T-helper 2 cell treated with Interferon-gamma antibody and Interleukin-4, amounts not matched to agents 5 μg/mL and 100 μg/mL, for 36 hours (primary cell): ENCODE data around the gene RPTOR.
A peak's percentile ranks its signal among the peaks of the same experiment; 100 is the strongest.

Experiments used
- DNase-seq: peaks from one replicate; pipeline ENCODE4 v3.0.0; 2021; ENCODE audit warnings: low spot score
- H3K27ac Mint-ChIP-seq: one replicate; pipeline ENCODE4 v1.8.0; 2021; ENCODE audit warnings: mild to moderate bottlenecking, mixed read lengths
- H3K27me3 Mint-ChIP-seq: one replicate; pipeline ENCODE4 v1.8.0; 2021; ENCODE audit warnings: low read depth, mixed read lengths
- H3K36me3 Mint-ChIP-seq: one replicate; pipeline ENCODE4 v1.8.0; 2021; ENCODE audit warnings: low read depth, mixed read lengths
- H3K4me1 Mint-ChIP-seq: one replicate; pipeline ENCODE4 v1.8.0; 2021; ENCODE audit warnings: low read depth, mixed read lengths
- H3K4me3 Mint-ChIP-seq: one replicate; pipeline ENCODE4 v1.8.0; 2022; ENCODE audit warnings: mild to moderate bottlenecking, moderate library complexity, mixed read lengths
- H3K9me3 Mint-ChIP-seq: one replicate; pipeline ENCODE4 v1.8.0; 2021; ENCODE audit warnings: mixed read lengths

The RPTOR gene

GRCh38 chr17:80951121-80952090, 406.8 kb downstream of the RPTOR start:
- no peaks in the 10 kb centered on the region for H3K27me3 Mint-ChIP-seq
- H3K9me3 Mint-ChIP-seq = no peaks in the 10 kb centered on the region
- no peak for DNase-seq
- H3K4me1 Mint-ChIP-seq = no peaks in the 10 kb centered on the region
- H3K27ac Mint-ChIP-seq = peak overlapping the region; percentile 45
- peaks cover 31% of the 10 kb centered on the region for H3K36me3 Mint-ChIP-seq
- H3K4me3 Mint-ChIP-seq = no peak overlapping the region

- Mint-ChIP-seq H3K27me3 (no peaks in the 10 kb centered on the region), H3K36me3 (peaks cover 22% of the 10 kb centered on the region), H3K27ac (peak overlapping the region; percentile 4), H3K4me3 (no peak overlapping the region), H3K9me3 (no peaks in the 10 kb centered on the region), H3K4me1 (no peaks in the 10 kb centered on the region)
- DNase-seq = no peak
Measured at GRCh38 chr17:80952291-80952690, 407.7 kb downstream of the RPTOR start.

GRCh38 chr17:80953471-80954315, 409.1 kb downstream of the RPTOR start:
- no peak overlapping the region for H3K4me3 Mint-ChIP-seq
- no peaks in the 10 kb centered on the region for H3K4me1 Mint-ChIP-seq
- H3K27ac Mint-ChIP-seq = peak overlapping the region; percentile 26
- peaks cover 16% of the 10 kb centered on the region for H3K36me3 Mint-ChIP-seq
- no peaks in the 10 kb centered on the region for H3K27me3 Mint-ChIP-seq
- no peaks in the 10 kb centered on the region for H3K9me3 Mint-ChIP-seq
- no peak for DNase-seq

- H3K36me3 Mint-ChIP-seq = peaks cover 16% of the 10 kb centered on the region
- no peaks in the 10 kb centered on the region for H3K9me3 Mint-ChIP-seq
- DNase-seq = no peak
- H3K27me3 Mint-ChIP-seq = no peaks in the 10 kb centered on the region
- no peak overlapping the region for H3K27ac Mint-ChIP-seq
- H3K4me3 Mint-ChIP-seq = no peak overlapping the region
- no peaks in the 10 kb centered on the region for H3K4me1 Mint-ChIP-seq
Measured at GRCh38 chr17:80955078-80955477, 410.4 kb downstream of the RPTOR start.

- H3K4me3 Mint-ChIP-seq = no peak overlapping the region
- H3K9me3 Mint-ChIP-seq = no peaks in the 10 kb centered on the region
- H3K27ac Mint-ChIP-seq = no peak overlapping the region
- H3K4me1 Mint-ChIP-seq = no peaks in the 10 kb centered on the region
- no peaks in the 10 kb centered on the region for H3K27me3 Mint-ChIP-seq
- no peak for DNase-seq
- peaks cover 14% of the 10 kb centered on the region for H3K36me3 Mint-ChIP-seq
Measured at GRCh38 chr17:80955671-80956280, 411.1 kb downstream of the RPTOR start.

GRCh38 chr17:80956321-80957190, 411.9 kb downstream of the RPTOR start:
- Mint-ChIP-seq H3K36me3 (peaks cover 14% of the 10 kb centered on the region), H3K4me3 (no peak overlapping the region), H3K27me3 (no peaks in the 10 kb centered on the region), H3K9me3 (no peaks in the 10 kb centered on the region), H3K4me1 (no peaks in the 10 kb centered on the region), H3K27ac (peak overlapping the region; percentile 52)
- no peak for DNase-seq

GRCh38 chr17:80957461-80957941, 412.9 kb downstream of the RPTOR start:
- Mint-ChIP-seq H3K27ac (no peak overlapping the region), H3K36me3 (peaks cover 7% of the 10 kb centered on the region), H3K9me3 (no peaks in the 10 kb centered on the region), H3K4me3 (no peak overlapping the region), H3K4me1 (no peaks in the 10 kb centered on the region), H3K27me3 (no peaks in the 10 kb centered on the region)
- DNase-seq = no peak

GRCh38 chr17:80959330-80960036, 414.8 kb downstream of the RPTOR start:
- Mint-ChIP-seq H3K9me3 (no peaks in the 10 kb centered on the region), H3K27ac (no peak overlapping the region), H3K27me3 (no peaks in the 10 kb centered on the region), H3K4me3 (no peak overlapping the region), H3K4me1 (no peaks in the 10 kb centered on the region), H3K36me3 (peaks cover 9% of the 10 kb centered on the region)
- DNase-seq = no peak

GRCh38 chr17:80960037-80960796, 415.6 kb downstream of the RPTOR start:
- no peaks in the 10 kb centered on the region for H3K27me3 Mint-ChIP-seq
- no peaks in the 10 kb centered on the region for H3K9me3 Mint-ChIP-seq
- no peak overlapping the region for H3K27ac Mint-ChIP-seq
- H3K4me1 Mint-ChIP-seq = no peaks in the 10 kb centered on the region
- H3K36me3 Mint-ChIP-seq = peaks cover 8% of the 10 kb centered on the region
- no peak overlapping the region for H3K4me3 Mint-ChIP-seq
- DNase-seq = no peak

GRCh38 chr17:80960797-80961452, 416.3 kb downstream of the RPTOR start:
- Mint-ChIP-seq H3K4me1 (no peaks in the 10 kb centered on the region), H3K9me3 (no peaks in the 10 kb centered on the region), H3K27me3 (no peaks in the 10 kb centered on the region), H3K27ac (no peak overlapping the region), H3K36me3 (peaks cover 8% of the 10 kb centered on the region), H3K4me3 (no peak overlapping the region)
- DNase-seq = no peak

GRCh38 chr17:80961541-80962330, 417.1 kb downstream of the RPTOR start:
- no peaks in the 10 kb centered on the region for H3K27me3 Mint-ChIP-seq
- no peak for DNase-seq
- no peaks in the 10 kb centered on the region for H3K4me1 Mint-ChIP-seq
- no peak overlapping the region for H3K4me3 Mint-ChIP-seq
- H3K9me3 Mint-ChIP-seq = no peaks in the 10 kb centered on the region
- H3K36me3 Mint-ChIP-seq = peaks cover 9% of the 10 kb centered on the region
- no peak overlapping the region for H3K27ac Mint-ChIP-seq
